ENCODE results near the gene NECTIN2.
A peak's percentile ranks its signal among the peaks of the same experiment; 100 is the strongest.
"Not testable (repeated sequence)": the region's sequence is repeated elsewhere in the genome, so short reads cannot be mapped to it uniquely, and the experiment has no call there.

Gene NECTIN2

GRCh38 chr19:44908836-44909261, 62.8 kb downstream of the NECTIN2 start:
- DNase-seq (ENCODE audit: low spot score) = no peak

GRCh38 chr19:44909775-44910174, 63.7 kb downstream of the NECTIN2 start:
- DNase-seq (ENCODE audit: low spot score) = no peak

- DNase-seq (ENCODE audit: low spot score) = not testable (repeated sequence)
Observed at GRCh38 chr19:44911896-44912295, 65.8 kb downstream of the NECTIN2 start.

- DNase-seq (ENCODE audit: low spot score) = no peak
Observed at GRCh38 chr19:44912854-44913253, 66.8 kb downstream of the NECTIN2 start.

GRCh38 chr19:44913512-44914432, 67.7 kb downstream of the NECTIN2 start:
- not testable (repeated sequence) for DNase-seq (ENCODE audit: low spot score)

GRCh38 chr19:44914433-44915206, 68.5 kb downstream of the NECTIN2 start, which contains the start of gene APOC1:
TSS of gene APOC1 (plus strand) at chr19:44914608. CDS start at chr19:44914892, 284 bp downstream.
- peak; percentile 95 for DNase-seq (ENCODE audit: low spot score)

GRCh38 chr19:44924243-44924725, 78.2 kb downstream of the NECTIN2 start:
- DNase-seq (ENCODE audit: low spot score) = no peak

GRCh38 chr19:44925114-44925891, 79.2 kb downstream of the NECTIN2 start:
- peak; percentile 44 for DNase-seq (ENCODE audit: low spot score)

GRCh38 chr19:44926245-44927077, 80.4 kb downstream of the NECTIN2 start:
- DNase-seq (ENCODE audit: low spot score) = not testable (repeated sequence)

- peak; percentile 61 for DNase-seq (ENCODE audit: low spot score)
Observed at GRCh38 chr19:44927746-44928145, 81.6 kb downstream of the NECTIN2 start.

GRCh38 chr19:44930088-44930487, 84.0 kb downstream of the NECTIN2 start:
- DNase-seq (ENCODE audit: low spot score) = no peak

GRCh38 chr19:44931541-44931940, 85.4 kb downstream of the NECTIN2 start:
- no peak for DNase-seq (ENCODE audit: low spot score)
